K562 (cell line): Measurements from ENCODE around the gene PPM1F. TPM values are rescaled to one million over a fixed set of nuclear protein-coding genes. Genes with fewer than 3 reads are reported as not detected.

ENCODE experiments used
- ATAC-seq: fragments of 200-7000 bp; cut with Tn5 transposase; 3 replicates; pipeline ENCODE4 v1.9.1; 2020; ENCODE audit warnings: moderate library complexity
- BruUV-seq: library from RNA; stranded (reverse); fragments of 400-500 nt; replicated peaks from 2 replicates; lab custom pipeline; 2021; lab: Mats Ljungman, UMichigan
- CTCF ChIA-PET: fragments of 300-600 bp; formaldehyde crosslinking; extraction: SDS; loops from one replicate; lab custom pipeline; 2021; ENCODE audit warnings: low intra/inter-chr PET ratio; lab: Yijun Ruan, JAX
- POLR2A ChIA-PET: fragments of 300-600, 350-650 bp; sonication (Branson Sonifier 250); formaldehyde crosslinking; extraction: SDS; loops from one replicate; lab custom pipeline; 2021; ENCODE audit warnings: antibody characterized with exemption, inconsistent platforms; lab: Yijun Ruan, JAX
- DNase-seq, 4 experiments: peaks; one replicate each; pipeline versions ENCODE4 v3.0.0 to v3.0.0-alpha.2; 2011 to 2018; ENCODE audit warnings: low spot score in 3 of 4, mixed read lengths in 3 of 4; ENCODE audit errors: extremely low read depth in 1 of 4
- FAIRE-seq: peaks from 2 replicates; lab custom pipeline; 2011; peaks lifted over from hg19 to GRCh38; lab: Jason Lieb, UNC
- H2AFZ ChIP-seq: 2 replicates; pipeline ENCODE4 v1.6.0; 2011; ENCODE audit warnings: low read depth, low read length, control low read depth, inconsistent platforms
- H3K27ac ChIP-seq: fragments of 200-600 bp; 3 replicates; pipeline ENCODE4 v1.8.0; 2011; ENCODE audit warnings: low read depth, mild to moderate bottlenecking, control low read depth, inconsistent platforms, low read length, moderate library complexity, mixed read lengths; ENCODE audit errors: extremely low read depth
- H3K27me3 ChIP-seq, 2 experiments: fragments of 300-600 bp in 1 of 2; 2 replicates in 1 of 2; 3 replicates in 1 of 2; pipeline versions ENCODE4 v1.6.0 to v1.8.0; 2011; ENCODE audit warnings: inconsistent platforms in 2 of 2, low read length in 2 of 2, mild to moderate bottlenecking in 1 of 2, mixed read lengths in 1 of 2, moderate library complexity in 1 of 2; ENCODE audit not compliant: control insufficient read depth in 2 of 2, insufficient read depth in 2 of 2
- H3K36me3 ChIP-seq: fragments of 300-600 bp; 3 replicates; pipeline ENCODE4 v1.8.0; 2011; ENCODE audit warnings: mild to moderate bottlenecking, low read length, inconsistent platforms; ENCODE audit not compliant: control insufficient read depth, insufficient read depth
- H3K4me1 ChIP-seq, 2 experiments: fragments of 200-600 bp in 1 of 2; replicated peaks in 1 of 2; 2 replicates in 1 of 2; 3 replicates in 1 of 2; pipeline versions ENCODE4 v1.5.1 to v1.8.0; 2011; ENCODE audit warnings: inconsistent platforms in 2 of 2, low read length in 2 of 2, mild to moderate bottlenecking in 1 of 2, mixed read lengths in 1 of 2, moderate library complexity in 1 of 2; ENCODE audit not compliant: control insufficient read depth in 2 of 2, insufficient read depth in 2 of 2
- H3K4me2 ChIP-seq: 2 replicates; pipeline ENCODE4 v1.6.1; 2011; ENCODE audit warnings: low read length, control low read depth, inconsistent platforms, mixed read lengths; ENCODE audit not compliant: insufficient read depth
- H3K4me3 ChIP-seq: fragments of 200-600 bp; sonication (generic), shearing (Covaris generic); 2 replicates; pipeline ENCODE4 v1.5.1; 2016; ENCODE audit warnings: control low read depth, inconsistent platforms
- H3K79me2 ChIP-seq: fragments of 200-600 bp; 3 replicates; pipeline ENCODE4 v1.8.0; 2011; ENCODE audit warnings: low read length, inconsistent platforms; ENCODE audit not compliant: control insufficient read depth, insufficient read depth
- H3K9ac ChIP-seq, 2 experiments: 2 replicates each; pipeline versions ENCODE4 v1.6.0 to v1.6.1; 2011; ENCODE audit warnings: low read depth in 2 of 2, low read length in 2 of 2, control low read depth in 1 of 2, inconsistent platforms in 1 of 2, mild to moderate bottlenecking in 1 of 2, mixed read lengths in 1 of 2; ENCODE audit not compliant: insufficient read depth in 1 of 2
- H3K9me1 ChIP-seq: one replicate; pipeline ENCODE4 v1.6.0; 2011; ENCODE audit warnings: inconsistent platforms, mild to moderate bottlenecking, low read length, moderate library complexity; ENCODE audit not compliant: control insufficient read depth, insufficient read depth
- H3K9me3 ChIP-seq: replicated peaks from 2 replicates; pipeline ENCODE4 v1.5.1; 2011; ENCODE audit warnings: low read depth, low read length, inconsistent platforms; ENCODE audit not compliant: control insufficient read depth, insufficient read depth
- H4K20me1 ChIP-seq: replicated peaks from 2 replicates; pipeline ENCODE4 v1.6.1; 2011; ENCODE audit warnings: low read length, inconsistent platforms, mixed read lengths; ENCODE audit not compliant: control insufficient read depth, insufficient read depth
- E2F3 ChIP-seq: fragments of 250-450 bp; sonication (Bioruptor Pico); IDR thresholded peaks from 2 replicates; pipeline ENCODE4 v1.4.0; 2020; ENCODE audit warnings: mild to moderate bottlenecking
- ELF4 ChIP-seq: fragments of 450-650 bp; formaldehyde crosslinking; IDR thresholded peaks from 2 replicates; pipeline ENCODE4 v1.4.0; 2022; ENCODE audit warnings: missing genetic modification characterization
- HDAC6 ChIP-seq: IDR thresholded peaks from 2 replicates; pipeline ENCODE4 v1.6.1; 2012; ENCODE audit warnings: low read depth, mild to moderate bottlenecking, control low read depth, inconsistent platforms, low read length, moderate library complexity
- KLF1 ChIP-seq: fragments of 450-650 bp; IDR thresholded peaks from 2 replicates; pipeline ENCODE4 v1.6.1; 2016; ENCODE audit warnings: missing genetic modification characterization, missing compliant biosample characterization
- OTX1 ChIP-seq: fragments of 450-650 bp; formaldehyde crosslinking; IDR thresholded peaks from 2 replicates; pipeline ENCODE4 v1.4.0; 2022; ENCODE audit warnings: mild to moderate bottlenecking
- SRF ChIP-seq, 2 experiments: fragments of 250-450, 450-650 bp in 1 of 2; sonication (Bioruptor Pico) in 1 of 2; sonication (generic) in 1 of 2; formaldehyde crosslinking; IDR thresholded peaks; 2 replicates each; pipeline versions ENCODE4 v1.5.0 to v1.5.1; 2020 to 2022; ENCODE audit warnings: mild to moderate bottlenecking in 1 of 2, missing genetic modification reagents in 1 of 2
- WHSC1 ChIP-seq: IDR thresholded peaks from one replicate; pipeline ENCODE4 v1.6.1; 2012; ENCODE audit warnings: low read length, control low read depth, inconsistent platforms
- ZNF134 ChIP-seq: fragments of 250-450 bp; sonication (Bioruptor Pico); conservative IDR thresholded peaks from 2 replicates; pipeline ENCODE4 v1.4.0; 2020
- ZNF165 ChIP-seq: fragments of 250-450 bp; sonication (Bioruptor Pico); IDR thresholded peaks from 2 replicates; pipeline ENCODE4 v1.4.0; 2020; ENCODE audit warnings: borderline replicate concordance
- WGBS: fragments of 100-300 bp; shearing (Covaris generic); methylation state at CpG from one replicate; pipeline ENCODE4 v1.1.6; 2016; ENCODE audit warnings: low coverage, mixed read lengths; ENCODE audit not compliant: insufficient coverage; ENCODE audit errors: missing lambda C conversion rate; 5-methylcytosine and 5-hydroxymethylcytosine counted together
- in situ Hi-C: fragments of 300-500 bp; cut with MboI; formaldehyde crosslinking; loops from 4 replicates; pipeline ENCODE4 v1.15.0; 2018; ENCODE audit warnings: inconsistent platforms, mixed read lengths
- intact Hi-C: fragments of 100-400 bp; cut with micrococcal nuclease; formaldehyde crosslinking; loops from 2 replicates; pipeline ENCODE4 v1.14.2; 2022
- polyA plus RNA-seq, 8 experiments: library from polyadenylated mRNA; depleted of rRNA in 4 of 8; stranded (reverse) in 5 of 8; unstranded in 3 of 8; fragments of >200 nt; fragmentation: Nextera tagmentation in 2 of 8; fragmentation: Illumina TruSeq in 1 of 8; extraction: Ambion mirVana in 2 of 8; extraction: Trizol in 1 of 8; gene quantifications; 2 replicates each; pipeline versions ENCODE4 v1.2.1 to v1.2.3, GENCODE V29; 2011 to 2014; ENCODE audit warnings: inconsistent platforms in 1 of 8, missing spikeins in 1 of 8
- total RNA-seq, 7 experiments: library from RNA; depleted of rRNA in 6 of 7; stranded (reverse); fragments of >200 nt in 6 of 7; fragmentation: Illumina TruSeq in 2 of 7; extraction: Trizol in 2 of 7; gene quantifications; 2 replicates each; pipeline versions ENCODE4 v1.2.1 to v1.2.3, GENCODE V29; 2011 to 2021; ENCODE audit warnings: low replicate concordance in 1 of 7
- TF ChIP-seq, protein P1 (sequence below): fragments of 450-650 bp; formaldehyde crosslinking; IDR thresholded peaks from 2 replicates; pipeline ENCODE4 v1.4.0; 2022; ENCODE audit warnings: missing genetic modification characterization
- TF ChIP-seq, protein P2 (sequence below): fragments of 450-650 bp; formaldehyde crosslinking; conservative IDR thresholded peaks from 2 replicates; pipeline ENCODE4 v1.4.0; 2022; ENCODE audit warnings: mild to moderate bottlenecking, missing genetic modification characterization
- TF ChIP-seq, protein P3 (sequence below): fragments of 450-650 bp; IDR thresholded peaks from 2 replicates; pipeline ENCODE4 v1.6.1; 2017; ENCODE audit warnings: mild to moderate bottlenecking, moderate library complexity
- TF ChIP-seq, protein P4 (sequence below): sonication (generic); formaldehyde crosslinking; IDR thresholded peaks from 2 replicates; pipeline ENCODE4 v1.8.1; 2023; ENCODE audit warnings: mild to moderate bottlenecking, missing genetic modification reagents, moderate library complexity
- TF ChIP-seq, protein P5 (sequence below): fragments of 450-650 bp; formaldehyde crosslinking; IDR thresholded peaks from 2 replicates; pipeline ENCODE4 v1.4.0; 2022; ENCODE audit warnings: missing genetic modification characterization

The PPM1F gene
- total and polyA plus RNA-seq, 9 of the 15 experiments (the other 6 are each of a cell fraction or from before 2014, with no cell fraction given), result 2.1 to 159 (median 64.0) TPM

GRCh38 chr22:21978564-21979386 lies 26.1 kb upstream of the PPM1F start:
- Histone ChIP-seq H3K4me2 (no peak overlapping the region), H2AFZ (no peak overlapping the region), H3K9me3 (no peaks in the 10 kb centered on the region), H3K4me1 (peaks cover 10 to 24% of the 10 kb centered on the region in 2 experiments; a peak in 4 of 5 replicates), H3K9me1 (peaks cover 18% of the 10 kb centered on the region), H4K20me1 (peaks cover 52% of the 10 kb centered on the region), H3K4me3 (no peak overlapping the region), H3K36me3 (peaks cover 71% of the 10 kb centered on the region), H3K9ac (peak overlapping the region in 1 of 2 experiments; percentile 51; a peak in 2 of 4 replicates), H3K27ac (no peak overlapping the region), H3K79me2 (peaks cover 43% of the 10 kb centered on the region), H3K27me3 (no peaks in the 10 kb centered on the region; a peak in 1 of 5 replicates)
- BruUV-seq, result no TSS peak
- WGBS, result 73% methylated on average over 11 of the region's 11 CpGs
- ChIA-PET CTCF (interaction anchor here (0.6 kb wide), 1 partner anchor 26 kb away, joined by 3 read pairs; the partner anchor contains the start of gene PPM1F), POLR2A (interaction anchor here (0.5 to 22.7 kb wide), 11 partner anchors 9 to 117 kb away, joined by 3 to 382 read pairs (median 4); no protein-coding TSS in a partner anchor)
- ATAC-seq (no peak), DNase-seq (no peak), FAIRE-seq (no peak)
- in situ Hi-C loops (no loop called here), intact Hi-C loops (no loop called here)
- peak; percentile 19; the same call in 1 of the 2 replicates for TF ChIP-seq HDAC6
- TF ChIP-seq, protein P1, sequence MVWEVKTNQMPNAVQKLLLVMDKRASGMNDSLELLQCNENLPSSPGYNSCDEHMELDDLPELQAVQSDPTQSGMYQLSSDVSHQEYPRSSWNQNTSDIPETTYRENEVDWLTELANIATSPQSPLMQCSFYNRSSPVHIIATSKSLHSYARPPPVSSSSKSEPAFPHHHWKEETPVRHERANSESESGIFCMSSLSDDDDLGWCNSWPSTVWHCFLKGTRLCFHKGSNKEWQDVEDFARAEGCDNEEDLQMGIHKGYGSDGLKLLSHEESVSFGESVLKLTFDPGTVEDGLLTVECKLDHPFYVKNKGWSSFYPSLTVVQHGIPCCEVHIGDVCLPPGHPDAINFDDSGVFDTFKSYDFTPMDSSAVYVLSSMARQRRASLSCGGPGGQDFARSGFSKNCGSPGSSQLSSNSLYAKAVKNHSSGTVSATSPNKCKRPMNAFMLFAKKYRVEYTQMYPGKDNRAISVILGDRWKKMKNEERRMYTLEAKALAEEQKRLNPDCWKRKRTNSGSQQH (CRISPR knock-in tag), result 0 out of 2 replicates have a peak, but pooled peaks have one; percentile 60
- 0 out of 4 replicates have a peak, but pooled peaks of 1 of the 2 experiments have one; percentile 6 for TF ChIP-seq SRF (CRISPR knock-in tag; IDR thresholded peaks at IDR 0.05)
- TF ChIP-seq, protein P2, sequence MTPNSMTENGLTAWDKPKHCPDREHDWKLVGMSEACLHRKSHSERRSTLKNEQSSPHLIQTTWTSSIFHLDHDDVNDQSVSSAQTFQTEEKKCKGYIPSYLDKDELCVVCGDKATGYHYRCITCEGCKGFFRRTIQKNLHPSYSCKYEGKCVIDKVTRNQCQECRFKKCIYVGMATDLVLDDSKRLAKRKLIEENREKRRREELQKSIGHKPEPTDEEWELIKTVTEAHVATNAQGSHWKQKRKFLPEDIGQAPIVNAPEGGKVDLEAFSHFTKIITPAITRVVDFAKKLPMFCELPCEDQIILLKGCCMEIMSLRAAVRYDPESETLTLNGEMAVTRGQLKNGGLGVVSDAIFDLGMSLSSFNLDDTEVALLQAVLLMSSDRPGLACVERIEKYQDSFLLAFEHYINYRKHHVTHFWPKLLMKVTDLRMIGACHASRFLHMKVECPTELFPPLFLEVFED (CRISPR knock-in tag), result peak; percentile 94
- TF ChIP-seq, protein P3, sequence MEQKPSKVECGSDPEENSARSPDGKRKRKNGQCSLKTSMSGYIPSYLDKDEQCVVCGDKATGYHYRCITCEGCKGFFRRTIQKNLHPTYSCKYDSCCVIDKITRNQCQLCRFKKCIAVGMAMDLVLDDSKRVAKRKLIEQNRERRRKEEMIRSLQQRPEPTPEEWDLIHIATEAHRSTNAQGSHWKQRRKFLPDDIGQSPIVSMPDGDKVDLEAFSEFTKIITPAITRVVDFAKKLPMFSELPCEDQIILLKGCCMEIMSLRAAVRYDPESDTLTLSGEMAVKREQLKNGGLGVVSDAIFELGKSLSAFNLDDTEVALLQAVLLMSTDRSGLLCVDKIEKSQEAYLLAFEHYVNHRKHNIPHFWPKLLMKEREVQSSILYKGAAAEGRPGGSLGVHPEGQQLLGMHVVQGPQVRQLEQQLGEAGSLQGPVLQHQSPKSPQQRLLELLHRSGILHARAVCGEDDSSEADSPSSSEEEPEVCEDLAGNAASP, result no peak
- peak; percentile 15; the same call in 1 of the 2 replicates for TF ChIP-seq ZNF165
- TF ChIP-seq OTX1 (CRISPR knock-in tag), result peak; percentile 90; the same call in 1 of the 2 replicates
- 0 out of 2 replicates have a peak, but pooled peaks have one; percentile 59 for TF ChIP-seq ELF4 (CRISPR knock-in tag)
- TF ChIP-seq, protein P4, sequence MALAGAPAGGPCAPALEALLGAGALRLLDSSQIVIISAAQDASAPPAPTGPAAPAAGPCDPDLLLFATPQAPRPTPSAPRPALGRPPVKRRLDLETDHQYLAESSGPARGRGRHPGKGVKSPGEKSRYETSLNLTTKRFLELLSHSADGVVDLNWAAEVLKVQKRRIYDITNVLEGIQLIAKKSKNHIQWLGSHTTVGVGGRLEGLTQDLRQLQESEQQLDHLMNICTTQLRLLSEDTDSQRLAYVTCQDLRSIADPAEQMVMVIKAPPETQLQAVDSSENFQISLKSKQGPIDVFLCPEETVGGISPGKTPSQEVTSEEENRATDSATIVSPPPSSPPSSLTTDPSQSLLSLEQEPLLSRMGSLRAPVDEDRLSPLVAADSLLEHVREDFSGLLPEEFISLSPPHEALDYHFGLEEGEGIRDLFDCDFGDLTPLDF (CRISPR knock-in tag), result peak; percentile 13; the same call in 1 of the 2 replicates
- TF ChIP-seq E2F3 (CRISPR knock-in tag), result 0 out of 2 replicates have a peak, but pooled peaks have one; percentile 7
- TF ChIP-seq ZNF134 (CRISPR knock-in tag), result no peak
- TF ChIP-seq, protein P5, sequence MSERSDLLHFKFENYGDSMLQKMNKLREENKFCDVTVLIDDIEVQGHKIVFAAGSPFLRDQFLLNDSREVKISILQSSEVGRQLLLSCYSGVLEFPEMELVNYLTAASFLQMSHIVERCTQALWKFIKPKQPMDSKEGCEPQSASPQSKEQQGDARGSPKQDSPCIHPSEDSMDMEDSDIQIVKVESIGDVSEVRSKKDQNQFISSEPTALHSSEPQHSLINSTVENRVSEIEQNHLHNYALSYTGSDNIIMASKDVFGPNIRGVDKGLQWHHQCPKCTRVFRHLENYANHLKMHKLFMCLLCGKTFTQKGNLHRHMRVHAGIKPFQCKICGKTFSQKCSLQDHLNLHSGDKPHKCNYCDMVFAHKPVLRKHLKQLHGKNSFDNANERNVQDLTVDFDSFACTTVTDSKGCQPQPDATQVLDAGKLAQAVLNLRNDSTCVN, result peak; percentile 86
- TF ChIP-seq KLF1, result 0 out of 2 replicates have a peak, but pooled peaks have one; percentile 7
- peak; percentile 17 for TF ChIP-seq WHSC1
